ENCODE data around the gene CEP97. TPM values are rescaled to one million over a fixed set of nuclear protein-coding genes. Genes with fewer than 3 reads are reported as not detected.

The CEP97 gene
- total and polyA plus RNA-seq, 2 experiments from 2014 or later: 4.1 to 9.0 TPM

DNA sequence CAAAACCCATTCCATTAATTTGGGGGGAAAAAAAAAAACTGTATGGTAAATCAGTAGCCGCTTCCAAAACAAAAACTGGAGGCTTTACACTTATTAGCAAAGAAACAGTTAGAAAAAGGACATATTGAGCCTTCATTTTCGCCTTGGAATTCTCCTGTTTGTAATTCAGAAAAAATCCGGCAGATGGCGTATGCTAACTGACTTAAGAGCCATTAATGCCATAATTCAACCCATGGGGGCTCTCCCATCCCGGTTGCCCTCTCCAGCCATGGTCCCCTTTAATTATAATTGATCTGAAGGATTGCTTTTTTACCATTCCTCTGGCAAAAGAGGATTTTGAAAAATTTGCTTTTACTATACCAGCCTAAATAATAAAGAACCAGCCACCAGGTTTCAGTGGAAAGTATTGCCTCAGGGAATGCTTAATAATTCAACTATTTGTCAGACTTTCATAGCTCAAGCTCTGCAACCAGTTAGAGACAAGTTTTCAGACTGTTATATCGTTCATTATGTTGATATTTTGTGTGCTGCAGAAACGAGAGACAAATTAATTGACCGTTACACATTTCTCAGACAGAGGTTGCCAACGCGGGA lies 28.5 kb upstream of the CEP97 start:
- Histone ChIP-seq H3K27me3 (no peaks in the 10 kb centered on the region), H3K36me3 (replicated peaks; ENCODE audit: insufficient read depth, low read depth) (no peaks in the 10 kb centered on the region), H3K4me2 (no peak overlapping the region), H3K79me2 (no peaks in the 10 kb centered on the region), H4K20me1 (ENCODE audit: insufficient read depth, poor library complexity, severe bottlenecking) (no peaks in the 10 kb centered on the region), H3K9me3 (ENCODE audit: low read depth) (no peaks in the 10 kb centered on the region), H3K9me2 (replicated peaks; ENCODE audit: insufficient read depth) (no peaks in the 10 kb centered on the region), H3K4me1 (ENCODE audit: insufficient read depth) (no peaks in the 10 kb centered on the region), H3K4me3 (no peak overlapping the region), H3K27ac (no peak overlapping the region), H2AFZ (no peak overlapping the region)
- TF ChIP-seq, protein P1, sequence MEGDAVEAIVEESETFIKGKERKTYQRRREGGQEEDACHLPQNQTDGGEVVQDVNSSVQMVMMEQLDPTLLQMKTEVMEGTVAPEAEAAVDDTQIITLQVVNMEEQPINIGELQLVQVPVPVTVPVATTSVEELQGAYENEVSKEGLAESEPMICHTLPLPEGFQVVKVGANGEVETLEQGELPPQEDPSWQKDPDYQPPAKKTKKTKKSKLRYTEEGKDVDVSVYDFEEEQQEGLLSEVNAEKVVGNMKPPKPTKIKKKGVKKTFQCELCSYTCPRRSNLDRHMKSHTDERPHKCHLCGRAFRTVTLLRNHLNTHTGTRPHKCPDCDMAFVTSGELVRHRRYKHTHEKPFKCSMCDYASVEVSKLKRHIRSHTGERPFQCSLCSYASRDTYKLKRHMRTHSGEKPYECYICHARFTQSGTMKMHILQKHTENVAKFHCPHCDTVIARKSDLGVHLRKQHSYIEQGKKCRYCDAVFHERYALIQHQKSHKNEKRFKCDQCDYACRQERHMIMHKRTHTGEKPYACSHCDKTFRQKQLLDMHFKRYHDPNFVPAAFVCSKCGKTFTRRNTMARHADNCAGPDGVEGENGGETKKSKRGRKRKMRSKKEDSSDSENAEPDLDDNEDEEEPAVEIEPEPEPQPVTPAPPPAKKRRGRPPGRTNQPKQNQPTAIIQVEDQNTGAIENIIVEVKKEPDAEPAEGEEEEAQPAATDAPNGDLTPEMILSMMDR (IDR thresholded peaks at IDR 0.05; ENCODE audit: poor library complexity): peak; percentile 63
- TF ChIP-seq EZH2 (IDR thresholded peaks at IDR 0.05; ENCODE audit: borderline replicate concordance): no peak
- peak; percentile 79 for DNase-seq (ENCODE audit: low spot score)
- 33% methylated on average over 10 of the region's 10 CpGs for WGBS (ENCODE audit: low lambda C conversion rate, missing lambda C conversion rate)

DNA sequence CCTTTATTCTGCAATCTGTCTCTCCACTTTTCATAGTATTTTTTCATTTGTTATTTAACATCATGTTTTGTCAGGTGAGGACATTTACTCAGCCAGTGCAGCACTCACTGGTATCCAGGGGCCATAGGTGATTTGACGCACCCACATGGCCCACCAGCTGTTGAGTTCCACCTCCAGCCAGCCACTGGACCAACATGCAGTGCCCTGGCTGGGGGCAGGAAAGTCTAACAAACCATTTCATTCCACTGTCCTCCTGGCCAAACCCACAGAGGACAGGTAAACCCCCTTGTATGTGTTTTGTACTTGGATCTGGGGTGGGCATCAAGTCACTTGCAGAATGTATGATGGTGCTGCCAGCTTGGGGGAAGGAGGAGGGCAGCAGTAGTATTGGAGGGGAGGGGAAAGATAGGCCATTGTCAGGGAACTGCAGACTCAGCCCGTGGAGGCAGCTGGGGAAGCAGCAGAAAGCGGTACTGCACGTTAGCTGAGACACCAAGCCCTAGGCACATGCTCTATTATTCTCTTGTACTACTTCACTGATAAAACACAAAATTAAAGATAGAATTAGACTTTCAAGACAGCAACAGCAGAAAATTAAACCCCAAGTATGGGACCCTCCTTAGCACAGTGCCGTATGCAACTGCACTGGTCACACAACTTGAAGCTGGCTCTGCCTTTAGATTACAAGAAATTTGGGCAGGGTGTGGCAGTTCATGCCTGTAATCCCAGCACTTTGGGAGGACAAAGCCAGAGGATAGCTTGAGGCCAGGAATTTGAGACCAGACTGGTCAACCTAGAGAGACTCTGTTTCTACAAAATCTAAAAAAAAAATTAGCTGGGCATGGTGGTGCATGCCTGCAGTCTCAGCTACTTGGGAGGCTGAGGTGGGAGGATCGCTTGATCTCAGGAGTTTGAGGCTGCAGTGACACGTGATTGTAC lies 22.4 kb upstream of the CEP97 start:
- WGBS (ENCODE audit: low lambda C conversion rate, missing lambda C conversion rate): 90% methylated on average over 7 of the region's 7 CpGs
- no peak for DNase-seq (ENCODE audit: low spot score)
- Histone ChIP-seq H3K27me3 (no peaks in the 10 kb centered on the region), H3K27ac (no peak overlapping the region), H4K20me1 (ENCODE audit: insufficient read depth, poor library complexity, severe bottlenecking) (no peaks in the 10 kb centered on the region), H3K4me1 (ENCODE audit: insufficient read depth) (no peaks in the 10 kb centered on the region), H3K36me3 (replicated peaks; ENCODE audit: insufficient read depth, low read depth) (no peaks in the 10 kb centered on the region), H3K4me3 (no peak overlapping the region), H2AFZ (no peak overlapping the region), H3K9me2 (replicated peaks; ENCODE audit: insufficient read depth) (no peaks in the 10 kb centered on the region), H3K4me2 (no peak overlapping the region), H3K9me3 (ENCODE audit: low read depth) (no peaks in the 10 kb centered on the region), H3K79me2 (no peaks in the 10 kb centered on the region)
- TF ChIP-seq EZH2 (IDR thresholded peaks at IDR 0.05; ENCODE audit: borderline replicate concordance) (no peak), EZH2phosphoT487 (IDR thresholded peaks at IDR 0.05; ENCODE audit: low read depth, severe bottlenecking, unreplicated experiment) (no peak)
- TF ChIP-seq, protein P1 (IDR thresholded peaks at IDR 0.05; ENCODE audit: poor library complexity): no peak

DNA sequence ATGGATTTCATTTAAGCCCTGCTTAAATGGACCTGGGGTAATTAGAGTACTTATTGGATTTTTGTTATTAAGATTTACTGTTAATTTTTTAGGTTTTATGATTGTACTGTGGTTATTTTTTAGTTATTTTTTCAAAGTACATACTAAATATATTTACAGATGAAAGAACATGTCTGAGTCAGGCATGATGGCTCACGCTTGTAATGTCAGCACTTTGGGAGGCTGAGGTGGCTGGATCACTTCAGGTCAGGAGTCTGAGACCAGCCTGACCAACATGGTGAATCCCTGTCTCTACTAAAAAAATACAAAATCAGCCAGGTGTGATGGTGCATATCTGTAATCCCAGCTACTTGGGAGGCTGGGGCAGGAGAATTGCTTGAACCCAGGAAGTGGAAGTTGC lies 21.7 kb upstream of the CEP97 start:
- no peak overlapping the region for H3K4me2 ChIP-seq
- no peaks in the 10 kb centered on the region for H4K20me1 ChIP-seq (ENCODE audit: insufficient read depth, poor library complexity, severe bottlenecking)
- no peak for DNase-seq (ENCODE audit: low spot score)
- no peaks in the 10 kb centered on the region for H3K27me3 ChIP-seq
- no peaks in the 10 kb centered on the region for H3K9me3 ChIP-seq (ENCODE audit: low read depth)
- no peak overlapping the region for H3K4me3 ChIP-seq
- TF ChIP-seq EZH2 (IDR thresholded peaks at IDR 0.05; ENCODE audit: borderline replicate concordance) (no peak), EZH2phosphoT487 (IDR thresholded peaks at IDR 0.05; ENCODE audit: low read depth, severe bottlenecking, unreplicated experiment) (no peak)
- TF ChIP-seq, protein P1 (IDR thresholded peaks at IDR 0.05; ENCODE audit: poor library complexity): no peak
- no peaks in the 10 kb centered on the region for H3K4me1 ChIP-seq (ENCODE audit: insufficient read depth)
- H3K36me3 ChIP-seq (replicated peaks; ENCODE audit: insufficient read depth, low read depth): no peaks in the 10 kb centered on the region
- WGBS (ENCODE audit: low lambda C conversion rate, missing lambda C conversion rate): 96% methylated on average over 1 of the region's 1 CpG
- no peaks in the 10 kb centered on the region for H3K79me2 ChIP-seq
- H3K27ac ChIP-seq: no peak overlapping the region
- H2AFZ ChIP-seq: no peak overlapping the region
- H3K9me2 ChIP-seq (replicated peaks; ENCODE audit: insufficient read depth): no peaks in the 10 kb centered on the region

Data from hepatocyte (in vitro differentiated cells).